ENCODE data around the gene TBPL2. TPM values are rescaled to one million over a fixed set of nuclear protein-coding genes. Genes with fewer than 3 reads are reported as not detected.
"Not testable (repeated sequence)": the region's sequence is repeated elsewhere in the genome, so short reads cannot be mapped to it uniquely, and the experiment has no call there.

The TBPL2 gene
- total and polyA plus RNA-seq, 8 donors: not detected

DNA sequence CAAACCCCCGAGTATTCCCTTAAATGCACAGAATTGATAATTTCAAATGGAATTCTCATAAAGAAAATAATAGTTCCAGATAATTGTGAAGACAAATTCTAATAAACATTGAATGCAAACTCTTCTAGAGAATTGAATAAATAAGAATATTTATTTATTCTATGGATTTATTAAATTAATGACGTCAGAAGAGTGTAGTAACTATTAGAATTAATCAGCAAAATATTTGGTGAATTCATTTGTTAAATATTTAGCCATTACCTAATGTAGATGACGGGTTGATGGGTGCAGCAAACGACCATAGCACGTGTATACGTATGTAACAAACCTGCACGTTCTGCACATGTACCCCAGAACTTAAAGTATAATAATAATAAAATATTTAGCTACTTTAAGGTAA is 33.4 kb upstream of the TBPL2 start:
- 72 to 76% methylated on average over 7 of the region's 7 CpGs for WGBS, 2 donors
- H3K27ac ChIP-seq: no peak overlapping the region
- intact Hi-C loops (cut with DNase I): no loop called here
- no peaks in the 10 kb centered on the region for H3K36me3 ChIP-seq
- TF ChIP-seq CTCF (IDR thresholded peaks at IDR 0.05): no peak
- ATAC-seq: no peak
- DNase-seq: no peak
- H3K9me3 ChIP-seq: no peaks in the 10 kb centered on the region
- FAIRE-seq: peak; percentile 77
- peaks cover 10 to 13% (median 10%) of the 10 kb centered on the region in 3 donors for H3K4me1 ChIP-seq
- no peak overlapping the region for H3K4me3 ChIP-seq
- no peaks in the 10 kb centered on the region for H3K27me3 ChIP-seq

GRCh38 chr14:55470025-55470424 is 29.6 kb upstream of the TBPL2 start:
- DNase-seq (no peak), FAIRE-seq (no peak), ATAC-seq (no peak)
- no peak overlapping the region for H3K4me3 ChIP-seq
- intact Hi-C loops (cut with DNase I): no loop called here
- H3K4me1 ChIP-seq: no peaks in the 10 kb centered on the region
- no peaks in the 10 kb centered on the region for H3K36me3 ChIP-seq
- WGBS, 2 donors: 93 to 95% methylated on average over 1 of the region's 1 CpG
- no peak overlapping the region for H3K27ac ChIP-seq
- no peaks in the 10 kb centered on the region for H3K9me3 ChIP-seq
- no peak for TF ChIP-seq CTCF (IDR thresholded peaks at IDR 0.05)
- H3K27me3 ChIP-seq: no peaks in the 10 kb centered on the region

GRCh38 chr14:55467307-55467706 is 26.9 kb upstream of the TBPL2 start:
- no peaks in the 10 kb centered on the region for H3K9me3 ChIP-seq
- no peaks in the 10 kb centered on the region for H3K4me1 ChIP-seq
- no peak overlapping the region for H3K4me3 ChIP-seq
- no peak for FAIRE-seq
- intact Hi-C loops (cut with DNase I): no loop called here
- TF ChIP-seq CTCF (IDR thresholded peaks at IDR 0.05): no peak
- H3K27ac ChIP-seq: no peak overlapping the region
- no peaks in the 10 kb centered on the region for H3K36me3 ChIP-seq
- no peak for DNase-seq
- H3K27me3 ChIP-seq: no peaks in the 10 kb centered on the region
- ATAC-seq: no peak
- WGBS, 2 donors: 84 to 89% methylated on average over 7 of the region's 7 CpGs

- Histone ChIP-seq H3K27me3 (no peaks in the 10 kb centered on the region), H3K27ac (no peak overlapping the region), H3K36me3 (no peaks in the 10 kb centered on the region), H3K4me3 (no peak overlapping the region), H3K9me3 (no peaks in the 10 kb centered on the region), H3K4me1 (peaks cover 7 to 10% (median 10%) of the 10 kb centered on the region in 3 donors)
- DNase-seq (no peak), FAIRE-seq (no peak), ATAC-seq (no peak)
- 73 to 76% methylated on average over 9 of the region's 9 CpGs for WGBS, 2 donors
- intact Hi-C loops (cut with DNase I): no loop called here
- no peak for TF ChIP-seq CTCF (IDR thresholded peaks at IDR 0.05)
Observed at GRCh38 chr14:55458800-55459515, 18.5 kb upstream of the TBPL2 start.

DNA sequence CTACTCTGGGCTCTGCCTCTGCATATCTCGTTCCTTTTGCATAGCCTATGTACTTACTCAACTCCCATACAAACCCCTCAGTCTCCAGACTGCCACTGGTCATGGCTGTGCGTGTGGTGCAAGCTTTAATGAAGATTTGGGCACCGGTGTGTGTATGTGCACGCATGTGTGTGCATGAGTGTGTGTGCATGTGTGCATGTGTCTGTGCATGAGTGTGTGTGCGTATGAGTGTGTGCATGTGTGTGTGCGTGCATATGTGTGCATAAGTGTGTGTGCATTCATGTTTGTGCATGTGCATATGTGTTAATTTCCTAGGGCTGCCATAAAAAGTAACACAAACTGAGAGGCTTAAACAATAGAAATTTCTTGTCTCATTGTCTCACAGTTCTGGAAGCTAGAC is 17.1 kb upstream of the TBPL2 start:
- intact Hi-C loops (cut with DNase I): no loop called here
- ATAC-seq (no peak), DNase-seq (no peak), FAIRE-seq (no peak)
- H3K36me3 ChIP-seq: no peaks in the 10 kb centered on the region
- H3K27ac ChIP-seq: no peak overlapping the region
- peaks cover 7 to 12% (median 11%) of the 10 kb centered on the region in 3 donors for H3K4me1 ChIP-seq
- H3K4me3 ChIP-seq: no peak overlapping the region
- H3K9me3 ChIP-seq: no peaks in the 10 kb centered on the region
- WGBS, 2 donors: 77 to 85% methylated on average over 6 of the region's 6 CpGs
- no peak for TF ChIP-seq CTCF (IDR thresholded peaks at IDR 0.05)
- H3K27me3 ChIP-seq: no peaks in the 10 kb centered on the region

DNA sequence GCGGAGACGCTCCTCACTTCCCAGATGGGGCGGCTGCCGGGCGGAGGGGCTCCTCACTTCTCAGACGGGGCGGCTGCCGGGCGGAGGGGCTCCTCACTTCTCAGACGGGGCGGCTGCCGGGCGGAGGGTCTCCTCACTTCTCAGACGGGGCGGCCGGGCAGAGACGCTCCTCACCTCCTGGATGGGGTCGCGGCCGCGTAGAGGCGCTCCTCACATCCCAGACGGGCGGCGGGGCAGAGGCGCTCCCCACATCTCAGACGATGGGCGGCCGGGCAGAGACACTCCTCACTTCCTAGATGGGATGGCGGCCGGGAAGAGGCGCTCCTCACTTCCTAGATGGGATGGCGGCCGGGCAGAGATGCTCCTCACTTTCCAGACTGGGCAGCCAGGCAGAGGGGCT is 16.0 kb upstream of the TBPL2 start:
- ATAC-seq; FAIRE-seq; intact Hi-C loops (cut with DNase I); DNase-seq; H3K4me3 ChIP-seq; H3K36me3 ChIP-seq; H3K9me3 ChIP-seq; H3K27me3 ChIP-seq; H3K27ac ChIP-seq: not testable (repeated sequence)
- H3K4me1 ChIP-seq: peaks cover 7 to 16% (median 15%) of the 10 kb centered on the region in 3 donors
- 86 to 92% methylated on average over 11 to 25 of the region's 34 CpGs for WGBS, 2 donors
